Activated CD8-positive, alpha-beta T cell treated with anti-CD3 and anti-CD28 coated beads for 36 hours (primary cell): ENCODE data around the gene FAM151A. TPM values are rescaled to one million over a fixed set of nuclear protein-coding genes. Genes with fewer than 3 reads are reported as not detected.

Experiments used
- ATAC-seq: fragments of 200-7000 bp; cut with Tn5 transposase; one replicate; pipeline ENCODE4 v1.10.0; 2021; ENCODE audit warnings: mild to moderate bottlenecking, moderate library complexity
- CTCF ChIA-PET: fragments of 350-600 bp; sonication (Branson Sonifier 250); formaldehyde crosslinking; loops from one replicate; lab custom pipeline; 2021; ENCODE audit warnings: antibody characterized with exemption; lab: Charles Lee
- POLR2A ChIA-PET: fragments of 350-600 bp; sonication (Branson Sonifier 250); formaldehyde crosslinking; loops from one replicate; lab custom pipeline; 2021; ENCODE audit warnings: antibody characterized with exemption; lab: Charles Lee
- DNase-seq: peaks from one replicate; pipeline ENCODE4 v3.0.0-alpha.2; 2020
- H3K27ac Mint-ChIP-seq: one replicate; pipeline ENCODE4 v1.8.0; 2021; ENCODE audit warnings: mild to moderate bottlenecking, mixed read lengths
- H3K27me3 Mint-ChIP-seq: one replicate; pipeline ENCODE4 v1.8.0; 2021; ENCODE audit warnings: mixed read lengths
- H3K36me3 Mint-ChIP-seq: one replicate; pipeline ENCODE4 v1.8.0; 2021; ENCODE audit warnings: low read depth, mixed read lengths
- H3K4me1 Mint-ChIP-seq: one replicate; pipeline ENCODE4 v1.8.0; 2021; ENCODE audit warnings: low read depth, mixed read lengths
- H3K4me3 Mint-ChIP-seq: one replicate; pipeline ENCODE4 v1.8.0; 2021; ENCODE audit warnings: mild to moderate bottlenecking, moderate library complexity, mixed read lengths
- H3K9me3 Mint-ChIP-seq: one replicate; pipeline ENCODE4 v1.8.0; 2021; ENCODE audit warnings: mixed read lengths
- CTCF ChIP-seq: fragments of 200-600 bp; IDR thresholded peaks from one replicate; pipeline ENCODE4 v1.8.0; 2022; ENCODE audit warnings: antibody characterized with exemption, mild to moderate bottlenecking
- intact Hi-C: fragments of 100-400 bp; cut with micrococcal nuclease; formaldehyde crosslinking; loops from one replicate; pipeline ENCODE4 v1.10.0; 2022
- total RNA-seq, 2 experiments: library from RNA; stranded (reverse); gene quantifications; one replicate each; pipeline ENCODE4 v1.2.3, GENCODE V29; 2021

The FAM151A gene
- total RNA-seq, 2 experiments from 2014 or later, result not detected

- POLR2A ChIA-PET, result interaction anchor here (0.9 kb wide), 1 partner anchor 90 kb away, joined by 3 read pairs; no protein-coding TSS in a partner anchor
- peaks cover 11% of the 10 kb centered on the region for H3K4me1 Mint-ChIP-seq
- no peak overlapping the region for H3K4me3 Mint-ChIP-seq
- no peak for TF ChIP-seq CTCF
- no peaks in the 10 kb centered on the region for H3K36me3 Mint-ChIP-seq
- DNase-seq (no peak), ATAC-seq (no peak)
- no peak overlapping the region for H3K27ac Mint-ChIP-seq
- no peaks in the 10 kb centered on the region for H3K27me3 Mint-ChIP-seq
- CTCF ChIA-PET, result no interaction called here
- intact Hi-C loops, result no loop called here
- no peaks in the 10 kb centered on the region for H3K9me3 Mint-ChIP-seq
These were observed 21.6 kb downstream of the FAM151A start for GRCh38 chr1:54601730-54602129.

GRCh38 chr1:54600947-54601721 is 22.2 kb downstream of the FAM151A start:
- Mint-ChIP-seq H3K4me3 (no peak overlapping the region), H3K9me3 (no peaks in the 10 kb centered on the region), H3K4me1 (peaks cover 11% of the 10 kb centered on the region), H3K27me3 (no peaks in the 10 kb centered on the region), H3K27ac (no peak overlapping the region), H3K36me3 (no peaks in the 10 kb centered on the region)
- no peak for TF ChIP-seq CTCF
- DNase-seq (no peak), ATAC-seq (no peak)
- CTCF ChIA-PET, result no interaction called here
- intact Hi-C loops, result no loop called here
- POLR2A ChIA-PET, result interaction anchor here (0.9 kb wide), 1 partner anchor 91 kb away, joined by 3 read pairs; no protein-coding TSS in a partner anchor

- Mint-ChIP-seq H3K9me3 (no peaks in the 10 kb centered on the region), H3K4me1 (peaks cover 2% of the 10 kb centered on the region), H3K27me3 (no peaks in the 10 kb centered on the region), H3K36me3 (no peaks in the 10 kb centered on the region), H3K27ac (no peak overlapping the region), H3K4me3 (no peak overlapping the region)
- TF ChIP-seq CTCF, result no peak
- intact Hi-C loops, result no loop called here
- no peak for DNase-seq
- no peak for ATAC-seq
- ChIA-PET POLR2A (no interaction called here), CTCF (no interaction called here)
These were observed 24.0 kb downstream of the FAM151A start for GRCh38 chr1:54599211-54599823.

- ChIA-PET CTCF (no interaction called here), POLR2A (no interaction called here)
- TF ChIP-seq CTCF, result no peak
- H3K4me3 Mint-ChIP-seq, result no peak overlapping the region
- no peaks in the 10 kb centered on the region for H3K4me1 Mint-ChIP-seq
- H3K27me3 Mint-ChIP-seq, result no peaks in the 10 kb centered on the region
- no peak for DNase-seq
- no peak overlapping the region for H3K27ac Mint-ChIP-seq
- no peaks in the 10 kb centered on the region for H3K9me3 Mint-ChIP-seq
- no peaks in the 10 kb centered on the region for H3K36me3 Mint-ChIP-seq
- intact Hi-C loops, result no loop called here
- ATAC-seq, result peak; percentile 39
These were observed 25.8 kb downstream of the FAM151A start for GRCh38 chr1:54597455-54598030.

- POLR2A ChIA-PET, result no interaction called here
- H3K9me3 Mint-ChIP-seq, result no peaks in the 10 kb centered on the region
- no peak for ATAC-seq
These were observed 26.6 kb downstream of the FAM151A start for GRCh38 chr1:54596756-54597155.

More at GRCh38 chr1:54596756-54597155, 26.6 kb downstream of the FAM151A start:
- intact Hi-C loops, result no loop called here
- Mint-ChIP-seq H3K36me3 (no peaks in the 10 kb centered on the region), H3K4me3 (no peak overlapping the region), H3K4me1 (no peaks in the 10 kb centered on the region), H3K27me3 (no peaks in the 10 kb centered on the region), H3K27ac (no peak overlapping the region)
- TF ChIP-seq CTCF, result no peak
- CTCF ChIA-PET, result no interaction called here
- no peak for DNase-seq
